GM10266 (cell line): ENCODE data around the gene CCSER2.
A peak's percentile ranks its signal among the peaks of the same experiment; 100 is the strongest.
"Not testable (repeated sequence)": the region's sequence is repeated elsewhere in the genome, so short reads cannot be mapped to it uniquely, and the experiment has no call there.

Experiments used
- DNase-seq: peaks from one replicate; pipeline ENCODE4 v3.0.0; 2012; ENCODE audit errors: extremely low spot score
- TF ChIP-seq, protein P1 (sequence below): IDR thresholded peaks from 2 replicates; pipeline ENCODE4 v1.5.1; 2012; ENCODE audit warnings: mild to moderate bottlenecking, low read depth; ENCODE audit not compliant: control insufficient read depth, insufficient read depth; ENCODE audit errors: missing control alignments

The CCSER2 gene

DNA sequence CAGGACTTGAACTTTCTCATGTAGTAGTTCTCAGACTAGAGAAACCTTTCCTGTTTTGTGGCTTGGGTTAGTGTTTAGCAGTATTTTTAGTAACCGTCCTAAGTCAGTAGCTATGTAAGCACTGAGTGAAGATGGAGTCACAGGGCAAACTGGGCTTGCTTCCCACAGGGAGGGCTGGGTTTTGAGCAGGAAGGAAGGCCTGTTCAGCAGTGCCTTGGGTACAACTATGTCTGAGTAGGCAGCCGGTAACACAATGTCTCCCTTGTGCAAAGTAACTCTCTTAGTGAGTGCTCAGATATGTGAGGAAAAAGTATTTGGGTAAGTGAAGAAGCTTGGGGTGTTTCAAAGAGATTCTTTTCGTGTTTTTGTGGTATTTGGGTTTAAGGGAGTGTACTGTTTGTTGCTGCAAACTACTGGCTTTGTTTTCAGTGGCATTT is 96.4 kb downstream of the CCSER2 start:
- peak; percentile 15 for DNase-seq
- TF ChIP-seq, protein P1, sequence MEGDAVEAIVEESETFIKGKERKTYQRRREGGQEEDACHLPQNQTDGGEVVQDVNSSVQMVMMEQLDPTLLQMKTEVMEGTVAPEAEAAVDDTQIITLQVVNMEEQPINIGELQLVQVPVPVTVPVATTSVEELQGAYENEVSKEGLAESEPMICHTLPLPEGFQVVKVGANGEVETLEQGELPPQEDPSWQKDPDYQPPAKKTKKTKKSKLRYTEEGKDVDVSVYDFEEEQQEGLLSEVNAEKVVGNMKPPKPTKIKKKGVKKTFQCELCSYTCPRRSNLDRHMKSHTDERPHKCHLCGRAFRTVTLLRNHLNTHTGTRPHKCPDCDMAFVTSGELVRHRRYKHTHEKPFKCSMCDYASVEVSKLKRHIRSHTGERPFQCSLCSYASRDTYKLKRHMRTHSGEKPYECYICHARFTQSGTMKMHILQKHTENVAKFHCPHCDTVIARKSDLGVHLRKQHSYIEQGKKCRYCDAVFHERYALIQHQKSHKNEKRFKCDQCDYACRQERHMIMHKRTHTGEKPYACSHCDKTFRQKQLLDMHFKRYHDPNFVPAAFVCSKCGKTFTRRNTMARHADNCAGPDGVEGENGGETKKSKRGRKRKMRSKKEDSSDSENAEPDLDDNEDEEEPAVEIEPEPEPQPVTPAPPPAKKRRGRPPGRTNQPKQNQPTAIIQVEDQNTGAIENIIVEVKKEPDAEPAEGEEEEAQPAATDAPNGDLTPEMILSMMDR, result no peak

DNA sequence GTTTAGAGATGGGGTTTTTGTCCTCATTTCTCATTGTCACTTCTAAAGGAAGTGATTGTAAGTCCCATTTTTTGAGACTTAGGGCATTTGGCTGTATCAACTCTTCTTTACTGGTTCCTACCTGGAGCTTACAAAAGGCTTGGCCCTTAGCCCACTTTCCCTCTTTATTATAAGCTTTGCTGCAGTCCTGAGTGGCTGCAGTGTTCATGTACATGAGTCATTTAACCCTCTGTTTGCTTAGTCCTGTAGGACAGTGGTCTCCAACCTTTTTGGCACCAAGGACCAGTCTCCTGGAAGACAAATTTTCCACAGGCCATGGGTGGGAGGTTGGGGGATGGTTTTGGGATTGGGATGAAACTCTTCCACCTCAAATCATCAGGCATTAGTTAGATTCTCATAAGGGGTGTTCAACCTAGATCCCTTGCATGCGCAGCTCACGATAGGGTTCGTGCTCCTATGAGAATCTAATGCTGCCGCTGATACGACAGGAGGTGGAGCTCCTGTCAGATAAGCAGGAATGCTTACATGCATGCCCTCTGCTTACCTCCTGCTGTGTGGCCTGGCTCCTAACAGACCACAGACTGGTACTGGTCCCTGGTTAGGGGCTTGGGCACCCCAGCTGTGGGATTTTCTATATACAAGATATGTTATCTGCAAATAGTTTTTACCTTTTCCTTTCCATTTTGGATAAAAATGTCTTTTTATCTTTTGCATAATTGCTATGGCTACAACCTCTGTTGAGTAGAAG is 99.7 kb downstream of the CCSER2 start:
- TF ChIP-seq, protein P1, result no peak
- no peak for DNase-seq

DNA sequence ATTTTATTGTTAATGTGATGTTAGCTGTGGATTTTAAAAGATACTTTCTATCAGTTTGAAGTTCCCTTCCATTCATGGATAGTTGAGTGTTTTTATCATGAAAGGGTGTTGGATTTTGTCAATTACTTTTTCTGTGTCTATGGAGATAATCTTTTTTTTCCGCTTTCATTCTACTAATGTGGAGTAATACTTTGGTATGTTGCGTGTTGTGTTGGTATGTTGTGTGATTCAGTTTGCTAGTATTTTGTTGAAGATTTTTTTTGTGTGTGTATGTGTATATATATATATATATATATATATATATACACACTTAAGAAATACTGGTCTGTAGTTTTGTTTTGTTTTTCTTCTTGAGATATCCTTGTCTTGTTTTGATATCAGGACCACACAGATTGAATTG is 100.3 kb downstream of the CCSER2 start:
- no peak for DNase-seq
- TF ChIP-seq, protein P1, result no peak

DNA sequence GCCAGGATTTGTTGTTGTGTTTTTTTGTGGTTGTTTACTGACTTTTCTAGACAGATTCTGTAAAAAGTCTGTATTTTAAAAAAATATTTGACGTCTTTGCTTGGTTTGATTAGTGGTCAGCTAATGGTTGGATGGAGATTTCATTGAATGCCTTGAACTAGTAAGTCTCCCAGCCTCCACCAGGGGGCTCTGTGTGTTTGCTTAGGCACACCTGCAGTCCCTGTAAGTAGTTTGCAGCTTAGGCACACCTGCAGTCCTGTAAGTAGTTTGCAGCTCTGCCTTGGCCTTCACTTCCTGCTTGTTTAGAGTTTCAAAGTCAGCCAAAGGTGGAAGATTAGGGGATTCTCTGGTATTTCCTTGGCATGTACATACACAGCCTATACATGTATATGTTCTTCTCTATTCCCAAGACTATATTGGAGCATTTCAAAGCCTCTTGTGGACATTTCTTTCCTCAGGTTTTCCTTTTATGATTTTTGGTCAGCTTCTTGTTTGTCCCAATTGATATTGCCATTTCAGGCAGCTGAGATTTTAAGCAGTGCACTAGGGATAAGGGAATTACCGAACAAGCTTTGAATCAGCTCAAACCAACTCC is 101.6 kb downstream of the CCSER2 start:
- TF ChIP-seq, protein P1, result peak; percentile 63
- DNase-seq, result peak; percentile 45

DNA sequence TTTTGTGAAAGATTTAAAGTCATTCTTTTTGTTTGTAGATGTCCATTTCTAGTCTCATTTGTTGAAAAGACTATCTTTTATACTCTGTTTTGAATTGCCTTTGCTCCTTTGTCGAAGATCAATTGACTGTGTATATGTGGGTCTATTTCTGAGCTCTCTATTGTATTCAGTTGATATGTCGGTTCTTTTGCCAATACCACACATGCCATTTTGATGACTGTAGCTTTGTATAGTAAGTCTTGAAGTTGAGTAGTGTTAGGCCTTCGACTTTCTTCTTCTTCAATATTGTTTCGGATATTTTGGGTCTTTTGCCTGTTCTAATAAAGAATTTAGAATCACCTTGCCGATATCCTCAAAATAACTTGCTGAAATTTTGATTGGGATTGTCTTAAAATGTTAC is 104.5 kb downstream of the CCSER2 start:
- no peak for DNase-seq
- TF ChIP-seq, protein P1, result no peak

DNA sequence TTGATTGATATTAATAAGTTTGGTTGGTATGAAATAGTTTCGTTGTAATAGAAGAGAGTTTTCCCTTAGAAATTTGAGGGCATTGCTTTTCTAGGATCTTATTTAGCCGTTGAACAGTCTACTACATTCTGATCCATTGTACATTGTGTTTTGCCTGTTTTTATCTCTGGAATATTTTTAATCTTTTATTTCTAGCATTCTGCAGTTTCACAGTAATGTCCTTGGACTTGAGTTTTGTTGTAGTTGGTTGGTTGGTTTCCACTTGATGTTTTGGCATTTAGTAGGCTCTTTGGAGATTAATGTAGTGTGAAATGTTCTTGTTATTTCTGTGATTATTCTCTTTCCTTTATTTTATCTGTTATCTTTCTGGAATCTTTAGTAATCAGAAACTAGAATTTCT is 112.4 kb downstream of the CCSER2 start:
- TF ChIP-seq, protein P1, result no peak
- DNase-seq, result no peak

DNA sequence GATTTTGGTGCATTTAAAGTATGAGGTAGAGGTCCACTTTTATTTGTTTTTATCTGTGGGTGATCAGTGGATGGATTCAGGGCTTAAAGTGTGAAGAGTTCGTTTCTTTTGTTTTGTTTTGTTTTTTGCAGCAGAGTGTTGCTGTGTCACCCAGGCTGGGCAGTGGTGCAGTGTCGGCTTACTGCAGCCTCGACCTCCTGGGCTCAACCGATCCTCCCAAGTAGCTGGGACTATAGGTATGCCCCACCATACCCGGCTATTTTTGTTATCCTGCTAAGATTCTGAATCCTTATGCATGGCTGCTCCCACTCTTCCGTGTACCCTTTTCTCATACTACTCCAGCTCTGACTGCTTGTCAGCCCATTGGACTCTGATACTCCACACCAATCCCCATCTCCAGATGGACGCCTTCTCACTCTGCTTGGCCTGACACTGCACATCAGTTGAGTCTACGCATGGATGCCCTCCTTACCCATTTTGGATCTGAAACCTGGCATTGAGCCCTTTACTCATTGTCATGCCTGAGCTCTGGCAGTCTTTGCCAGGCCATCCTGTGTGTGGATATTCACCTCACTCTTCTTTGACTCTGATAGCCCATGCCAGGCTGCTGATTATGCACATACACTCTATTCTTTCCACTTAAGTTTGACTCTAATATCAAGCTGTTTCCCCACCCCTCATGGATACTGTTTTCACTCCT is 119.5 kb downstream of the CCSER2 start:
- no peak for DNase-seq
- TF ChIP-seq, protein P1, result no peak

DNA sequence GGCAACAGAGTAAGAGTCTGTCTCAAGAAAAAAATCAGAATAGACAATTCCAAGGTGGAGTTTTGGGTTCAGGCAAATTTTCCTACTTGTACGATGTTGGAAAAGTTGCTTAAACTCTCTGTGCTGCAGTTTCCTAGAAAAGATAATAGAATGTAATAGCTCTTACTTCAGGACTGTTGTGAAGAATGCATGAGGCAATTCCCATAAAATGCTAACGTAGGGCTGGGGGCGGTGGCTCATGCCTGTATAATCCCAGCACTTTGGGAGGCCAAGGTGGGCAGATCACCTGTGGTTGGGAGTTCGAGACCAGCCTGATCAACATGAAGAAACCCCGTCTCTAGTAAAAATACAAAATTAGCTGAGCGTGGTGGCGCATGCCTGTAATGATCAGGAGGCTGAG is 121.0 kb downstream of the CCSER2 start:
- not testable (repeated sequence) for DNase-seq
